ENCODE measurements around the gene CEP85L. TPM values are rescaled to one million over a fixed set of nuclear protein-coding genes. Genes with fewer than 3 reads are reported as not detected.

CEP85L gene
- polyA plus RNA-seq (2013), result 6.3 TPM in 2 replicates

GRCh38 chr6:118651282-118652050 is at the start of gene CEP85L:
Gene CEP85L (minus strand): TSS chr6:118651591. CDS start chr6:118651269, 322 bp downstream.
- Histone ChIP-seq H3K79me2 (ENCODE audit: control insufficient read depth, insufficient read depth, low read length, poor library complexity) (peaks cover 7% of the 10 kb centered on the region), H2AK5ac (ENCODE audit: low read length) (no peak within 1 kb of the TSS), H3K27ac (ENCODE audit: low read depth, low read length) (peak within 1 kb of the TSS; percentile 87), H3K4me2 (ENCODE audit: low read length) (peak within 1 kb of the TSS; percentile 100), H3K9me3 (ENCODE audit: insufficient read depth, low read depth, low read length) (no peaks in the 10 kb centered on the region), H3K18ac (ENCODE audit: low read length) (peak within 1 kb of the TSS; percentile 90), H4K91ac (ENCODE audit: low read depth, low read length) (peak within 1 kb of the TSS; percentile 63), H2BK12ac (ENCODE audit: low read length) (peak within 1 kb of the TSS; percentile 73), H3K4ac (ENCODE audit: low read depth, low read length) (peak within 1 kb of the TSS; percentile 68), H3K27me3 (ENCODE audit: insufficient read depth, low read length) (no peaks in the 10 kb centered on the region), H2BK120ac (ENCODE audit: insufficient read depth, low read length, poor library complexity) (peak within 1 kb of the TSS; percentile 81), H4K12ac (ENCODE audit: low read depth, low read length) (peak within 1 kb of the TSS; percentile 56), H2BK5ac (ENCODE audit: low read depth, low read length, poor library complexity) (peak within 1 kb of the TSS; percentile 87), H3K23ac (ENCODE audit: low read length) (no peak within 1 kb of the TSS), H4K8ac (ENCODE audit: low read depth, low read length) (peak within 1 kb of the TSS; percentile 81), H3K4me3 (ENCODE audit: low read depth, low read length) (peak within 1 kb of the TSS; percentile 95), H3K9ac (ENCODE audit: low read length) (peak within 1 kb of the TSS; percentile 76), H3K14ac (ENCODE audit: low read length) (peak within 1 kb of the TSS; percentile 83), H3K36me3 (ENCODE audit: control insufficient read depth in 1 of 2, insufficient read depth in 2 of 2, low read length in 2 of 2) (no peaks in the 10 kb centered on the region), H3K4me1 (ENCODE audit: control insufficient read depth in 1 of 2, insufficient read depth in 2 of 2, low read length in 2 of 2) (no peaks in the 10 kb centered on the region), H3K79me1 (ENCODE audit: low read length) (peaks cover 11% of the 10 kb centered on the region), H2AFZ (ENCODE audit: insufficient read depth, low read length, poor library complexity) (peak within 1 kb of the TSS; percentile 19)
- no CpG with 5 or more reads among the region's 77 CpGs for WGBS (ENCODE audit: extremely low coverage, insufficient coverage, insufficient read length)
- DNase-seq, result peak; percentile 97

- Histone ChIP-seq H3K23ac (ENCODE audit: low read length) (no peak overlapping the region), H4K91ac (ENCODE audit: low read depth, low read length) (no peak overlapping the region), H3K79me1 (ENCODE audit: low read length) (peaks cover 2% of the 10 kb centered on the region), H3K36me3 (ENCODE audit: control insufficient read depth in 1 of 2, insufficient read depth in 2 of 2, low read length in 2 of 2) (no peaks in the 10 kb centered on the region), H3K14ac (ENCODE audit: low read length) (no peak overlapping the region), H2BK120ac (ENCODE audit: insufficient read depth, low read length, poor library complexity) (no peak overlapping the region), H3K4me2 (ENCODE audit: low read length) (no peak overlapping the region), H2AK5ac (ENCODE audit: low read length) (no peak overlapping the region), H3K4me1 (ENCODE audit: control insufficient read depth in 1 of 2, insufficient read depth in 2 of 2, low read length in 2 of 2) (peaks cover under 1 to 3% of the 10 kb centered on the region in 2 experiments), H2BK5ac (ENCODE audit: low read depth, low read length, poor library complexity) (no peak overlapping the region), H4K8ac (ENCODE audit: low read depth, low read length) (no peak overlapping the region), H2BK12ac (ENCODE audit: low read length) (no peak overlapping the region), H3K4me3 (ENCODE audit: low read depth, low read length) (no peak overlapping the region), H3K18ac (ENCODE audit: low read length) (no peak overlapping the region), H3K79me2 (ENCODE audit: control insufficient read depth, insufficient read depth, low read length, poor library complexity) (no peaks in the 10 kb centered on the region), H3K9ac (ENCODE audit: low read length) (no peak overlapping the region), H4K12ac (ENCODE audit: low read depth, low read length) (no peak overlapping the region), H3K27me3 (ENCODE audit: insufficient read depth, low read length) (no peaks in the 10 kb centered on the region), H3K9me3 (ENCODE audit: insufficient read depth, low read depth, low read length) (no peaks in the 10 kb centered on the region), H2AFZ (ENCODE audit: insufficient read depth, low read length, poor library complexity) (no peak overlapping the region), H3K4ac (ENCODE audit: low read depth, low read length) (no peak overlapping the region), H3K27ac (ENCODE audit: low read depth, low read length) (no peak overlapping the region)
- no CpG with 5 or more reads among the region's 2 CpGs for WGBS (ENCODE audit: extremely low coverage, insufficient coverage, insufficient read length)
- no peak for DNase-seq
Observed at GRCh38 chr6:118700531-118700930, 49.1 kb upstream of the CEP85L start.

DNA sequence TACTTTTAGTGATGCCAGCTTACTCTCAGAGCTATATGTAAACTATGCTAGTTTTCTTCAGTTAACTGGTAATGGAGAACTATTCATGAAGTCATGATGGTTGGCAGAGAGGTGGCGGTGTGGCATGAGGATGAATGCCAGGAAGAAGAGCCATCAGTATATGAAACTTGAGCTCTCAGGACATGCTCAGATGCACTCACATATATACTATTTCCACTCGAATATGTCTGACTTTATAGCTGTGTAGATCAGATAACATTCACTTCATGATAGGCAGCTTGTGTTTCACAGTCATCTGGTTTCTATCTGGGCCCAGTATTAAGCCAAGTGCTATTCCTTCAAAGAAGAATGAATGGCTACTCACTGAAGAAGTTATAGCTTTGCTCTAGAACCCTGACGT is 46.2 kb upstream of the CEP85L start:
- Histone ChIP-seq H3K4me3 (ENCODE audit: low read depth, low read length) (no peak overlapping the region), H2AFZ (ENCODE audit: insufficient read depth, low read length, poor library complexity) (no peak overlapping the region), H2BK12ac (ENCODE audit: low read length) (no peak overlapping the region), H4K12ac (ENCODE audit: low read depth, low read length) (no peak overlapping the region), H3K4me1 (ENCODE audit: control insufficient read depth in 1 of 2, insufficient read depth in 2 of 2, low read length in 2 of 2) (no peaks in the 10 kb centered on the region), H3K18ac (ENCODE audit: low read length) (no peak overlapping the region), H3K4me2 (ENCODE audit: low read length) (no peak overlapping the region), H2BK5ac (ENCODE audit: low read depth, low read length, poor library complexity) (no peak overlapping the region), H3K9me3 (ENCODE audit: insufficient read depth, low read depth, low read length) (no peaks in the 10 kb centered on the region), H3K4ac (ENCODE audit: low read depth, low read length) (no peak overlapping the region), H4K91ac (ENCODE audit: low read depth, low read length) (no peak overlapping the region), H3K23ac (ENCODE audit: low read length) (no peak overlapping the region), H3K27ac (ENCODE audit: low read depth, low read length) (no peak overlapping the region), H3K9ac (ENCODE audit: low read length) (no peak overlapping the region), H4K8ac (ENCODE audit: low read depth, low read length) (no peak overlapping the region), H3K36me3 (ENCODE audit: control insufficient read depth in 1 of 2, insufficient read depth in 2 of 2, low read length in 2 of 2) (no peaks in the 10 kb centered on the region), H3K79me1 (ENCODE audit: low read length) (no peaks in the 10 kb centered on the region), H3K79me2 (ENCODE audit: control insufficient read depth, insufficient read depth, low read length, poor library complexity) (no peaks in the 10 kb centered on the region), H2AK5ac (ENCODE audit: low read length) (no peak overlapping the region), H2BK120ac (ENCODE audit: insufficient read depth, low read length, poor library complexity) (no peak overlapping the region), H3K14ac (ENCODE audit: low read length) (no peak overlapping the region), H3K27me3 (ENCODE audit: insufficient read depth, low read length) (no peaks in the 10 kb centered on the region)
- DNase-seq, result no peak
- WGBS (ENCODE audit: extremely low coverage, insufficient coverage, insufficient read length), result no CpG with 5 or more reads among the region's 3 CpGs

DNA sequence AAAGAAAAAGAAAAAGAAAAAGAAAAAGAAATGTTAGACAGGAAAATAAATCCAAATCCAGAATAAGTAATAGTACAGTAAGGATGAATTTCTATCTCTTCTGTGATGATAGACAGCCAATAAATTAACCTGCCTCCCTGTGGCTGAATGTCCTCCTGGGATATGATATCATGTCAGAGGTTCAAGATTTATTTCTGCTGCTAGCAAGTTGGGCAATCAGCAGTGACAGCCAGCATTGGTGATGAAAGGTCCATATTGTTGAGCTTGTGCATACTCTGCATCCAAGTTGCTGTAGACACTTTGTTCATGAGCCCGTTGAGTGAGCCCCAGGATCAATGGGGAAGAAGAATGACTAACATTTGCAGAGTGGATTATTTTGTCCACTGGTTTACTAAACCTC is 44.9 kb upstream of the CEP85L start:
- no peak overlapping the region for H2BK5ac ChIP-seq (ENCODE audit: low read depth, low read length, poor library complexity)
- H4K91ac ChIP-seq (ENCODE audit: low read depth, low read length), result no peak overlapping the region
- no peak overlapping the region for H2AK5ac ChIP-seq (ENCODE audit: low read length)
- H3K79me1 ChIP-seq (ENCODE audit: low read length), result no peaks in the 10 kb centered on the region
- H3K27me3 ChIP-seq (ENCODE audit: insufficient read depth, low read length), result no peaks in the 10 kb centered on the region
- no peak overlapping the region for H2BK12ac ChIP-seq (ENCODE audit: low read length)
- H2AFZ ChIP-seq (ENCODE audit: insufficient read depth, low read length, poor library complexity), result no peak overlapping the region
- no peak overlapping the region for H3K27ac ChIP-seq (ENCODE audit: low read depth, low read length)
- no peak for DNase-seq
- H3K4ac ChIP-seq (ENCODE audit: low read depth, low read length), result no peak overlapping the region
- H3K14ac ChIP-seq (ENCODE audit: low read length), result no peak overlapping the region
- H3K79me2 ChIP-seq (ENCODE audit: control insufficient read depth, insufficient read depth, low read length, poor library complexity), result no peaks in the 10 kb centered on the region
- WGBS (ENCODE audit: extremely low coverage, insufficient coverage, insufficient read length), result no CpG with 5 or more reads among the region's 1 CpG
- H3K4me1 ChIP-seq (ENCODE audit: control insufficient read depth in 1 of 2, insufficient read depth in 2 of 2, low read length in 2 of 2), result no peaks in the 10 kb centered on the region
- no peak overlapping the region for H4K12ac ChIP-seq (ENCODE audit: low read depth, low read length)
- no peaks in the 10 kb centered on the region for H3K36me3 ChIP-seq (ENCODE audit: control insufficient read depth in 1 of 2, insufficient read depth in 2 of 2, low read length in 2 of 2)
- no peak overlapping the region for H3K4me3 ChIP-seq (ENCODE audit: low read depth, low read length)
- no peak overlapping the region for H4K8ac ChIP-seq (ENCODE audit: low read depth, low read length)
- H3K23ac ChIP-seq (ENCODE audit: low read length), result no peak overlapping the region
- no peak overlapping the region for H3K18ac ChIP-seq (ENCODE audit: low read length)
- no peaks in the 10 kb centered on the region for H3K9me3 ChIP-seq (ENCODE audit: insufficient read depth, low read depth, low read length)
- no peak overlapping the region for H2BK120ac ChIP-seq (ENCODE audit: insufficient read depth, low read length, poor library complexity)
- H3K4me2 ChIP-seq (ENCODE audit: low read length), result no peak overlapping the region
- H3K9ac ChIP-seq (ENCODE audit: low read length), result no peak overlapping the region
